Measurements from ENCODE around the gene KATNB1. TPM values are rescaled to one million over a fixed set of nuclear protein-coding genes. Genes with fewer than 3 reads are reported as not detected.

KATNB1 gene
- total RNA-seq, 6 experiments from 2014 or later = 5.6 to 17.5 (median 8.5) TPM

DNA sequence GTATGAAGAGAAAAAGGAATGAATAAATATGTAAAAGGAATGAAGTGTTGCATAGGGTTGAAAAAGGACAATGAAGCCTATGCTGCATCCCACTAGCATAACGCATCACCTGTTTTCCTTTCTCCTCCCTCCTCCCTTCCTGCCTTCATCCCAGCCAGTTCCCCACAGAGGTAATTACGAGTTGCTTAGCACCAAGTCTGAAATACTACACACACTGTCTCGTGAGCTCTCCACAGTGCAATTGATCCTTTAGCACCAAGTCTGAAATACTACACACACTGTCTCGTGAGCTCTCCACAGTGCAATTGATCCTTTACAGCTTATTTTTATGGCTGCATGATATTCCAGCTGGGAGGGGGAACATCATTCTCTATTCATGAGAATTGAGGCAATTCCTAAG, 42.0 kb upstream of the KATNB1 start:
- Histone ChIP-seq H3K4me3 (no peak overlapping the region), H3K27ac (peak overlapping the region in 2 of 3 donors; percentile 41 to 73), H3K9me3 (no peaks in the 10 kb centered on the region), H3K36me3 (no peaks in the 10 kb centered on the region), H3K27me3 (no peaks in the 10 kb centered on the region), H3K4me1 (peaks cover 0 to 25% (median 8%) of the 10 kb centered on the region in 4 donors)
- WGBS (ENCODE audit: insufficient coverage, low coverage, low lambda C conversion rate, missing lambda C conversion rate) = no CpG with 5 or more reads among the region's 4 CpGs
- DNase-seq = no peak
- intact Hi-C loops (cut with DNase I) = no loop called here
- ATAC-seq = no peak
- TF ChIP-seq, protein P1, sequence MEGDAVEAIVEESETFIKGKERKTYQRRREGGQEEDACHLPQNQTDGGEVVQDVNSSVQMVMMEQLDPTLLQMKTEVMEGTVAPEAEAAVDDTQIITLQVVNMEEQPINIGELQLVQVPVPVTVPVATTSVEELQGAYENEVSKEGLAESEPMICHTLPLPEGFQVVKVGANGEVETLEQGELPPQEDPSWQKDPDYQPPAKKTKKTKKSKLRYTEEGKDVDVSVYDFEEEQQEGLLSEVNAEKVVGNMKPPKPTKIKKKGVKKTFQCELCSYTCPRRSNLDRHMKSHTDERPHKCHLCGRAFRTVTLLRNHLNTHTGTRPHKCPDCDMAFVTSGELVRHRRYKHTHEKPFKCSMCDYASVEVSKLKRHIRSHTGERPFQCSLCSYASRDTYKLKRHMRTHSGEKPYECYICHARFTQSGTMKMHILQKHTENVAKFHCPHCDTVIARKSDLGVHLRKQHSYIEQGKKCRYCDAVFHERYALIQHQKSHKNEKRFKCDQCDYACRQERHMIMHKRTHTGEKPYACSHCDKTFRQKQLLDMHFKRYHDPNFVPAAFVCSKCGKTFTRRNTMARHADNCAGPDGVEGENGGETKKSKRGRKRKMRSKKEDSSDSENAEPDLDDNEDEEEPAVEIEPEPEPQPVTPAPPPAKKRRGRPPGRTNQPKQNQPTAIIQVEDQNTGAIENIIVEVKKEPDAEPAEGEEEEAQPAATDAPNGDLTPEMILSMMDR (IDR thresholded peaks at IDR 0.05) = no peak
- TF ChIP-seq POLR2A (IDR thresholded peaks at IDR 0.05) = no peak

DNA sequence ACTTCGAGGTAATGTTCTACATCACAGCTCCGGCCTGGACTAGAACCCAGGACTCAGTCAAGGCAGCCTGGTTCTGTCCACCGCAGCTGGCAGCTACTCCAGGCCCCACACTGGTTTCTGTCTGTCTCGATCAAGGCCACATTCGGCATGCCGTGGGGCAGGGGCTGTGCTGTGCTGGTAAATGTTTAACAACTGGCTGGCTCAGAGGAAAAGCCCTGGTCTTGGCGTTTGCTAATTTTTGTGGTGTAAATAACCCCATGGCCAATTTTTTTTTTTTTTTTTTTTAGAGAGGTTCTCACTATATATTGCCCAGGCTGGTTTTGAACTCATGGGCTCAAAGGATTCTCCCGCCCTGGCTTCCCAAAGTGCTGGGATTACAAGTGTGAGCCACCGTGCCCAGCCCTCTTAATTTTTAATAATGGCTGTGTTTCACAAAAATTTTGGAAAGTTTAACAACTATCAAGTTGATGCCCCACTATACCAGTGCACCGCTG, 41.3 kb upstream of the KATNB1 start:
- WGBS (ENCODE audit: insufficient coverage, low coverage, low lambda C conversion rate, missing lambda C conversion rate) = 28% methylated on average over 10 of the region's 10 CpGs
- Histone ChIP-seq H3K27me3 (no peaks in the 10 kb centered on the region), H3K4me3 (peak overlapping the region in 1 of 3 donors; percentile 32), H3K9me3 (no peaks in the 10 kb centered on the region), H3K27ac (peak overlapping the region in 2 of 3 donors; percentile 41 to 73), H3K4me1 (peaks cover 0 to 17% (median 4%) of the 10 kb centered on the region in 4 donors), H3K36me3 (no peaks in the 10 kb centered on the region)
- peak; percentile 80 to 93 (median 92) for DNase-seq
- TF ChIP-seq POLR2A (IDR thresholded peaks at IDR 0.05) = peak; percentile 50
- TF ChIP-seq, protein P1 (IDR thresholded peaks at IDR 0.05) = no peak
- intact Hi-C loops (cut with DNase I) = no loop called here
- peak; percentile 90 to 92 (median 92) for ATAC-seq

DNA sequence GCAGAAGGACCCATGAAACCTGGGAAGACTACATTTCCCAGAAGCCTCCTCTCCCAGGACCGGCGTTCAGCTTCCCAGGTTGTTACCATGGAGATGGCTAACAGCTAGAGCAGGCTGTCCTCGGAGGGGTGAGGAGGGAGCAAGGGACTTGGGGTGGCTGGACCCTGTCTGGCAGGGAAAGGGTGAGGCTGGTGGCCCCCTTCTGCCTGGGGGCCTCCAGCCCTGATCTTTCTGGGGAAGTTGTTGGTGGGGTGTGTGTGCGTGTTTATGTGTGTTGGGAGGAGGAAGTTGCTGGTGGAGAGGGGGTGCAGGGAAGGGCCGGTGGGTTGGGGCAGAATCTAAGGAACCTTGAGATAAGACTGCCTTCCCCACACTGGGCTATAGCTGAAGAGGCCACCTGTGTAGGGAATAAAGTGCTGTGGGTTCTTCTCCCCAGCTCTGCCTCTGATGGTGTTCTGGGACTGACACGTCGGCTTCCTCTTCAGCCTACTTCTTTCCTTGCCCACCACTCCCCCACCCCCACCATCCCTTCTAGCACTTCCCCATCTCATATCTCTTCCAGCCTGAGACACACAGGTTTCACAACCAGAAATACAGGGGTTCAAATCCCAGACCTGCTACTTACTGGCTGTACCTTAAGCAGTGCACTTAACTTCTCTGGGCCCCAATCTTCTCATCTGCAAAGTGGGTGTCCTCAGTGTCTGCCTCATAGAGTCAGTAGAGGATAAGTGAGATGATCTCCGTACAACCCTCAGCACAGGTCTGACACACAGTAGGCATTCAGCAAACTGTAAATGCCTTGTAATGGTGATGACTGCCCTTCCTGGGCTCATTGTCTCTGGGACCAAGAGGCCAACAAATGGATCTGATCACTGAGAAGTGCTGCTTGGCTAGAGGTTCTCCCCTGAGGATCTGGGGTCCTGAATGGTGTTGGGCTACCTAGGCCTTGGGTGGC, 40.6 kb upstream of the KATNB1 start, which contains the start of gene DRC7:
Gene DRC7 (plus strand): TSS at position 82 of the 955 bp plus-strand sequence. CDS start 3,144 bp downstream, outside the sequence.
- intact Hi-C loops (cut with DNase I) = no loop called here
- ATAC-seq (peak; percentile 89 to 92 (median 91)), DNase-seq (peak; percentile 58 to 84 (median 79))
- 20% methylated on average over 5 of the region's 8 CpGs for WGBS (ENCODE audit: insufficient coverage, low coverage, low lambda C conversion rate, missing lambda C conversion rate)
- peak within 1 kb of the TSS in 1 of 3 donors; percentile 32 for H3K4me3 ChIP-seq
- H3K9me3 ChIP-seq = no peaks in the 10 kb centered on the region
- peak within 1 kb of the TSS in 2 of 3 donors; percentile 41 to 73 for H3K27ac ChIP-seq
- H3K36me3 ChIP-seq = no peaks in the 10 kb centered on the region
- TF ChIP-seq, protein P1 (IDR thresholded peaks at IDR 0.05) = no peak
- TF ChIP-seq POLR2A (IDR thresholded peaks at IDR 0.05) = no peak
- no peaks in the 10 kb centered on the region for H3K27me3 ChIP-seq
- H3K4me1 ChIP-seq = peaks cover 0 to 17% (median 2%) of the 10 kb centered on the region in 4 donors

DNA sequence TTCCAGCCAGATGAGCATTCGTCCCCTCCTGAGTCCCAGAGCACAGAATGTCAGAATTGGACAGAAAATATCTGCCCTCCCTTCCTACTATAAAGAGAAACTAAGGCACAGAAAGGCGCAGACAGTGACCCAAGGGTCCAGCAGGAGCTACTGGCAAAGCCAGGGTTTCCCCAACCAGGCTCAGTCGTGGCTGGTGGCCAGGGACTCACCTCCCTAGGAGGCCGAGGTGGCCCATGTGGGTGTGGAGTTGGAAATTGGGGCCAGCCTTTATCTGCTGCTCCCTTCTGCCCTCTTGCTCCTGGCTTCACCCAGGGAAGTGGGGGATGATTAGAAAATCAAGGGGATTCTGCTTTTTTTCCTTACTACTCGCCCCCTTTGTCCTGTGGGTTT, 39.9 kb upstream of the KATNB1 start:
- DNase-seq = no peak
- 67% methylated on average over 1 of the region's 5 CpGs for WGBS (ENCODE audit: insufficient coverage, low coverage, low lambda C conversion rate, missing lambda C conversion rate)
- TF ChIP-seq, protein P1 (IDR thresholded peaks at IDR 0.05) = no peak
- TF ChIP-seq POLR2A (IDR thresholded peaks at IDR 0.05) = no peak
- ATAC-seq = no peak
- H3K36me3 ChIP-seq = no peaks in the 10 kb centered on the region
- H3K4me1 ChIP-seq = peaks cover 0 to 18% (median 2%) of the 10 kb centered on the region in 4 donors
- intact Hi-C loops (cut with DNase I) = no loop called here
- H3K27ac ChIP-seq = no peak overlapping the region
- no peaks in the 10 kb centered on the region for H3K27me3 ChIP-seq
- no peak overlapping the region for H3K4me3 ChIP-seq
- H3K9me3 ChIP-seq = no peaks in the 10 kb centered on the region

Data from right lobe of liver (tissue), 6 donors.